SU-DHL-6 (cell line): Measurements from ENCODE around the gene TMEM80.

Experiments
- H2AFZ ChIP-seq: fragments of 200-600 bp; sonication (generic); 2 replicates; pipeline ENCODE4 v1.6.1; 2014; ENCODE audit warnings: low read depth, mild to moderate bottlenecking, moderate library complexity, mixed read lengths, antibody characterized with exemption, low read length; ENCODE audit not compliant: severe bottlenecking
- H3F3A ChIP-seq: fragments of 200-600 bp; shearing (Covaris generic); 2 replicates; pipeline ENCODE4 v1.6.0; 2016; ENCODE audit warnings: antibody characterized with exemption, mild to moderate bottlenecking; ENCODE audit not compliant: insufficient read depth
- H3K27ac ChIP-seq: fragments of 200-600 bp; sonication (generic); 2 replicates; pipeline ENCODE4 v1.5.1; 2016; ENCODE audit warnings: low read depth, mild to moderate bottlenecking, low read length, moderate library complexity, mixed read lengths
- H3K27me3 ChIP-seq: fragments of 200-600 bp; sonication (generic), shearing (Covaris generic); 2 replicates; pipeline ENCODE4 v1.6.0; 2014; ENCODE audit warnings: mild to moderate bottlenecking, low read length
- H3K36me3 ChIP-seq: fragments of 200-600 bp; sonication (generic); 2 replicates; pipeline ENCODE4 v1.6.1; 2014; ENCODE audit warnings: mild to moderate bottlenecking, low read length, mixed read lengths
- H3K4me2 ChIP-seq: fragments of 300-600, 200-600 bp; shearing (Covaris generic), sonication (generic); 2 replicates; pipeline ENCODE4 v1.6.0; 2014; ENCODE audit warnings: low read length, low read depth, mild to moderate bottlenecking; ENCODE audit not compliant: poor library complexity, severe bottlenecking
- H3K4me3 ChIP-seq: fragments of 200-600 bp; sonication (generic); 2 replicates; pipeline ENCODE4 v1.5.1; 2014; ENCODE audit warnings: antibody characterized with exemption, low read length, mild to moderate bottlenecking, mixed read lengths; ENCODE audit not compliant: insufficient read depth, poor library complexity, severe bottlenecking
- H3K79me2 ChIP-seq: fragments of 200-600 bp; sonication (generic); 2 replicates; pipeline ENCODE4 v1.6.1; 2014; ENCODE audit warnings: mild to moderate bottlenecking, low read length, moderate library complexity; ENCODE audit not compliant: insufficient read depth
- H3K9ac ChIP-seq: fragments of 200-600 bp; sonication (generic); 2 replicates; pipeline ENCODE4 v1.7.0; 2014; ENCODE audit warnings: mild to moderate bottlenecking, low read length
- H3K9me2 ChIP-seq: fragments of 200-600 bp; sonication (generic); replicated peaks from 2 replicates; pipeline ENCODE4 v1.6.1; 2014; ENCODE audit warnings: low read length; ENCODE audit not compliant: insufficient read depth
- H3K9me3 ChIP-seq: fragments of 200-600 bp; sonication (generic); 2 replicates; pipeline ENCODE4 v1.6.1; 2014; ENCODE audit warnings: low read length, mixed read lengths; ENCODE audit not compliant: insufficient read depth
- H4K20me1 ChIP-seq: fragments of 200-600 bp; sonication (generic); 2 replicates; pipeline ENCODE4 v1.6.1; 2014; ENCODE audit warnings: low read depth, mild to moderate bottlenecking, antibody characterized with exemption, low read length, moderate library complexity, mixed read lengths
- EZH2phosphoT487 ChIP-seq: fragments of 200-600 bp; sonication (generic), shearing (Covaris generic); conservative IDR thresholded peaks from 2 replicates; pipeline ENCODE4 v1.6.1; 2018; ENCODE audit warnings: mild to moderate bottlenecking, antibody characterized with exemption, low read length, moderate library complexity, mixed read lengths
- TF ChIP-seq, protein P1 (sequence below): fragments of 200-600 bp; sonication (generic); IDR thresholded peaks from one replicate; pipeline ENCODE4 v1.5.1; 2017; ENCODE audit warnings: antibody characterized with exemption, mild to moderate bottlenecking, low read length, moderate library complexity; ENCODE audit not compliant: insufficient read depth, poor library complexity, severe bottlenecking

TMEM80 gene

DNA sequence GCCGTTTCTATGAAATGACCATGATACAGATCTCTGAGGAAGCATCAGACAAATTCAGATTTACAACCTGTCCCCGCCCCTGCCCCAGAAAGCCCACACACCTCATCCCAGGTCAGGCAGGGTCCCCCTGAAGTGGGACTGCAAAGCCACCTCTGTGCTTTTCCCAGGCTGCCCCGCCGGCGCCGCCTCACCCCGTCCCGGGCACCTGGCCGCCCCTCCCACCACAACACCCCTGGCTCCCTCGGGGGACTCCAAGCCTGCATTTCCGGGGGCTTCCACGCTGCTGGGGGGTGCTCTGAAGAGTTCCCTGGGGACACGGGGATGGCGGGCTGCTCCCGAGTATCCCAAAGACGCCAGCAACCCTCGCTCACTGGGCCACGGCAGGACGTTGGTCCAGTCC is 35.3 kb upstream of the TMEM80 start:
- Histone ChIP-seq H3K27me3 (no peaks in the 10 kb centered on the region), H3F3A (no peaks in the 10 kb centered on the region), H3K79me2 (no peaks in the 10 kb centered on the region), H3K9me2 (no peaks in the 10 kb centered on the region), H3K9me3 (no peaks in the 10 kb centered on the region), H2AFZ (no peak overlapping the region), H3K27ac (no peak overlapping the region), H4K20me1 (no peaks in the 10 kb centered on the region), H3K4me2 (no peak overlapping the region), H3K36me3 (no peaks in the 10 kb centered on the region), H3K9ac (no peak overlapping the region), H3K4me3 (no peak overlapping the region)
- TF ChIP-seq EZH2phosphoT487: no peak
- TF ChIP-seq, protein P1, sequence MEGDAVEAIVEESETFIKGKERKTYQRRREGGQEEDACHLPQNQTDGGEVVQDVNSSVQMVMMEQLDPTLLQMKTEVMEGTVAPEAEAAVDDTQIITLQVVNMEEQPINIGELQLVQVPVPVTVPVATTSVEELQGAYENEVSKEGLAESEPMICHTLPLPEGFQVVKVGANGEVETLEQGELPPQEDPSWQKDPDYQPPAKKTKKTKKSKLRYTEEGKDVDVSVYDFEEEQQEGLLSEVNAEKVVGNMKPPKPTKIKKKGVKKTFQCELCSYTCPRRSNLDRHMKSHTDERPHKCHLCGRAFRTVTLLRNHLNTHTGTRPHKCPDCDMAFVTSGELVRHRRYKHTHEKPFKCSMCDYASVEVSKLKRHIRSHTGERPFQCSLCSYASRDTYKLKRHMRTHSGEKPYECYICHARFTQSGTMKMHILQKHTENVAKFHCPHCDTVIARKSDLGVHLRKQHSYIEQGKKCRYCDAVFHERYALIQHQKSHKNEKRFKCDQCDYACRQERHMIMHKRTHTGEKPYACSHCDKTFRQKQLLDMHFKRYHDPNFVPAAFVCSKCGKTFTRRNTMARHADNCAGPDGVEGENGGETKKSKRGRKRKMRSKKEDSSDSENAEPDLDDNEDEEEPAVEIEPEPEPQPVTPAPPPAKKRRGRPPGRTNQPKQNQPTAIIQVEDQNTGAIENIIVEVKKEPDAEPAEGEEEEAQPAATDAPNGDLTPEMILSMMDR: no peak

DNA sequence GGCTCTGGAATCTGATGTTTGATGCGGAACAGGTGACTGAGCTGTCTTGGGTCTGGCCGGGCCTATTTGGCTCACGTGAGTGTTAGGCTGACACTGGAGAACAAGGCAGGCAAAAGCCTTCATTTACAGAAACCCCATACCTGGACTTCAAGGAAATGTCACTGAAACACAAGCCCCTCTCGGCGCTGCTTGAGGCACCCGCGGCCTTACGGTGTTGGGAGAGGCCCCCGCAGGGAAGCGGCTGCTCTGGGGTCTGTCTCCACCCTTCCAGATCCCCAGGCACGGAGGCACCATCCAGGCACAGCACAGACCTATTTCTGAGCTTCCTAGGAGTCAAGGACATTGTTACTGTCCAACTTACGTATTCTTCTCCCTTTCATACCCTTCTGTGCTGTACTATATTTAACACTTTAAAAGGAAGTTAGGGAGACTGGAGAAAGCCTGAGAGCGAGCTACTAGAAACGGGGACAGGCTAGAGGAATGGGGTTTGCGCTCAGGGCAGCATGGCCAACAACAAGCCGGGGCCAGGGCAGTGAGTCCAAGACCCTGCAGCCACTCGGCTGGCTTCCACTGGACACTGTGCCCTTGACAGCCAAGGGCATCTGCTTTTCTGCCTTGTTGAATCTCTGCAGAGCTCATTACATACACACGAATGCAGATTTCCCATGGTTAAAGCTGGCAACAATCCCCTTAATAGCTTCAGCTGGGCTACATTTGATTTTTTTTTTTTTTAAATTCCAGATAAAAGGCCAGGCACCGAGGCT is 34.8 kb upstream of the TMEM80 start:
- no peaks in the 10 kb centered on the region for H3K9me3 ChIP-seq
- H2AFZ ChIP-seq: no peak overlapping the region
- no peaks in the 10 kb centered on the region for H3F3A ChIP-seq
- no peak overlapping the region for H3K4me3 ChIP-seq
- H3K27me3 ChIP-seq: no peaks in the 10 kb centered on the region
- no peak overlapping the region for H3K27ac ChIP-seq
- H4K20me1 ChIP-seq: no peaks in the 10 kb centered on the region
- H3K4me2 ChIP-seq: no peak overlapping the region
- no peaks in the 10 kb centered on the region for H3K79me2 ChIP-seq
- no peak overlapping the region for H3K9ac ChIP-seq
- no peak for TF ChIP-seq EZH2phosphoT487
- TF ChIP-seq, protein P1: no peak
- no peaks in the 10 kb centered on the region for H3K9me2 ChIP-seq
- H3K36me3 ChIP-seq: no peaks in the 10 kb centered on the region

DNA sequence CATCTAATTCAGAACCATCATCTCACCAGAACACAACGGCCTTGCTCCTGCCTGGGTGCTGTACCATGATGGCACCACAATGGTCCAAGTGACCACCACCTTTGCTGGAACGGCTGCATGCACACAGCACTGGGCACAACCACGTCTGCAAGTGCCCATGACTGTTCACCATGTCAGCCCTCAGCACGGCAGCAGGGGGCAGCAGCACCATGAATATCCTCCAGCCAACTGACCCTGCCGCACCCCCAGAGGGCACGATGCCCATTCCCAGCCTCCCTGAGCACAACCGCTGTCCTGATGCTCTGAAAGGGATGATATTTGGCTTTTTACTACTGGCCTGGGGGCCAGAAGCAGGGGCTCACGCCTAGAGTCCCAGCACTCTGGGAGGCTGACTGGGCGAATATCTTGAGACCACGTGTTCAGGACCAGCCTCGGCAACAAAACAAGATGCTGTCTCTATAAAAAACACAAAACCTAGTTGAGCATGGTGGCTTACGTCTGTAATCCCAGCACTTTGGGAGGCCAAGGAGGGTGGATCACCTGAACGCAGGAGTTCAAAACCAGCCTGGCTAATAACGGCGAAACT is 32.8 kb upstream of the TMEM80 start:
- Histone ChIP-seq H2AFZ (no peak overlapping the region), H3K9me2 (no peaks in the 10 kb centered on the region), H3K27ac (no peak overlapping the region), H3K36me3 (no peaks in the 10 kb centered on the region), H3F3A (no peaks in the 10 kb centered on the region), H3K79me2 (no peaks in the 10 kb centered on the region), H3K9me3 (no peaks in the 10 kb centered on the region), H3K9ac (no peak overlapping the region), H4K20me1 (no peaks in the 10 kb centered on the region), H3K27me3 (no peaks in the 10 kb centered on the region), H3K4me3 (no peak overlapping the region), H3K4me2 (no peak overlapping the region)
- TF ChIP-seq, protein P1: peak; percentile 89
- TF ChIP-seq EZH2phosphoT487: no peak
